Mucosa of rectum (tissue), 2 donors: ENCODE data around the gene PIGL.
"Not testable (repeated sequence)": the region's sequence is repeated elsewhere in the genome, so short reads cannot be mapped to it uniquely, and the experiment has no call there.

Experiments
- H3K27ac ChIP-seq, 2 donors: one replicate each; pipeline ENCODE4 v1.7.0; 2013; ENCODE audit warnings: inconsistent platforms in 2 of 2, low read depth in 2 of 2, low read length in 2 of 2
- H3K27me3 ChIP-seq, 2 donors: one replicate each; pipeline ENCODE4 v1.7.0; 2013; ENCODE audit warnings: low read length in 2 of 2; ENCODE audit not compliant: control insufficient read depth in 2 of 2, insufficient read depth in 2 of 2
- H3K36me3 ChIP-seq, 2 donors: one replicate each; pipeline ENCODE4 v1.7.0; 2013; ENCODE audit warnings: low read length in 2 of 2; ENCODE audit not compliant: control insufficient read depth in 2 of 2, insufficient read depth in 2 of 2
- H3K4me1 ChIP-seq, 2 donors: one replicate each; pipeline ENCODE4 v1.7.0; 2013; ENCODE audit warnings: low read length in 2 of 2, mild to moderate bottlenecking in 1 of 2; ENCODE audit not compliant: control insufficient read depth in 2 of 2, insufficient read depth in 2 of 2
- H3K4me3 ChIP-seq, 2 donors: one replicate each; pipeline ENCODE4 v1.7.0; 2013; ENCODE audit warnings: low read length in 2 of 2
- H3K9ac ChIP-seq, 2 donors: one replicate each; pipeline ENCODE4 v1.7.0; 2013; ENCODE audit warnings: low read length in 2 of 2, low read depth in 1 of 2, mild to moderate bottlenecking in 1 of 2
- H3K9me3 ChIP-seq, 2 donors: one replicate each; pipeline ENCODE4 v1.7.0; 2013; ENCODE audit warnings: low read length in 2 of 2; ENCODE audit not compliant: control insufficient read depth in 2 of 2
- donor health status: healthy.
- donor health status: Normal muscosa, but diverticular disease.

PIGL gene

DNA sequence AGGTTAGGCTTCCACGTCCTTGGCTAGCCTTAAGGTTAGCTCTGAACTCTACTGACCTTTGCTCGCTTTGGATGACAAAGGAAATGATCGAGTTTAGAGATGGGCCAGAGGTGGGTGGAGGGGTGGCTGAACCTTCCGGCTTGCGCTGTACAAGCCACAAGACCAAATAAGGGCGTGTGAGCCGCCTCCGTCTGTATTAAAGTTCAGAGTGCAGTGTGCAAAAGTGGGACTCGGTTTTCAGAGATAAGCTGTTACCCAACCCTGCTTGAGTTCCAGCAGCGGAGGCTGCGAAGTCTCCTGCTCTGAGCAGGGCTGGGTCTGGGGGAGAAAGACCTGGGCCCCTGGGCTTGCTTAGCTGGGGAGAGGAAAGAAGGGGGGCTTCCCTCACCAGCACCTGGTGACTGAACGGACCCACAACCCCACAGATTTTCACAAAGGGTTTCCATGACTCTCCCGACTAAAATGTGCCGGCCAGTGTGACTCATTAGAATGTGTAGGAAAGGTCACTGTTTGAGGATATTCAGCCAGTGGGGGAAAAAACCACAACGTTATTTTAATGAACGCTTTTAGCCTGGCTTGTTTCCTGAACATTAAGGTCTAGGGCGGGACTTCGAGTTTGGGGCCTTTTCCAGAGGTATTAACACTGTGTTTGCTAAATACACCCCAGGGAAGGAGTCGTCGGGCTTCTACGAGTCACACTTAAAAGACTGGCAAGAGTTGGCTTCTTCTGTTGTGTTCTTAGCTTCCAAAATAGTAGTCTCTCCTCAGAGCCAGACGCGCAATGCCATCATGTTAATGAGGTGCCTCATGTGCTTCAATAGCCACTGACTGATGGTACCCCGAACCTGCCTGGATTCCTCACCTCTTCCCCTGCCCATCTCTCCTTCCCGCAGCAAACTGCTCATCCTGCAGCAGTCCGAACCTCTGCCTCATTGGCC, 69.3 kb downstream of the PIGL start:
- H3K9me3 ChIP-seq: no peaks in the 10 kb centered on the region
- H3K27ac ChIP-seq: peak overlapping the region; percentile 90 to 96
- peak overlapping the region; percentile 61 to 76 for H3K9ac ChIP-seq
- peaks cover 42 to 45% of the 10 kb centered on the region in 2 donors for H3K4me1 ChIP-seq
- H3K27me3 ChIP-seq: no peaks in the 10 kb centered on the region
- H3K36me3 ChIP-seq: no peaks in the 10 kb centered on the region
- peak overlapping the region; percentile 40 to 59 for H3K4me3 ChIP-seq

DNA sequence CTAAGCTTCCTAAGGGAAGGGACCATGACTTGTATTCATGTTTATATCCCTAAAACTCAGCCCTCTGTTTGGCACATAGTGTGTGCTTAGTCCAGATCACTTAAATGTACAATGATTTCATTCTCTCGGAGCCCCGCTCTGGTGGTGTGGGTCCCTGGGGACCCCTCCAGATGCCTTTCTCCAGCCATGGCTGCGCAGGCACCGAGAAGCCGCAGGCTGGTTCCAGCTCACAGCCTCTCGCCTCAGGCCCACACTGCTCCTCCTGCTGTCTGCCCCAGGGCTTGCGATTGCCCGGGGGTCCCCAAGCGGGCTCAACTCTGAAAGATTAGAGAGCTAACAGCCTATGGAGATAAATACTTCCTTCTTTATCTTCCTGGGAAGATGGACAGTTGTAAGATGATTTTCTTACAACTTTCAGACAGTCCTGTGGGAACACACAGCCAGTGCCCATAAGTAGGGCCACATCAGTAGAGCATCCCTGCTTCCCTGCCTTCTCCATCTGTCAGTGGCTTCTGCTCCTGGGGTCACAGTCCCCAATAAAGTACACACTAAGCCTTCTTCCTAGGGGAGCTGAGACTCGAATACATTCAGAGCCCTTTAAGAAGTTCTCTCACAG, 70.0 kb downstream of the PIGL start:
- Histone ChIP-seq H3K36me3 (no peaks in the 10 kb centered on the region), H3K4me1 (peaks cover 42 to 45% of the 10 kb centered on the region in 2 donors), H3K9me3 (no peaks in the 10 kb centered on the region), H3K4me3 (peak overlapping the region; percentile 40 to 59), H3K9ac (peak overlapping the region; percentile 61 to 76), H3K27me3 (no peaks in the 10 kb centered on the region), H3K27ac (peak overlapping the region; percentile 90 to 96)

DNA sequence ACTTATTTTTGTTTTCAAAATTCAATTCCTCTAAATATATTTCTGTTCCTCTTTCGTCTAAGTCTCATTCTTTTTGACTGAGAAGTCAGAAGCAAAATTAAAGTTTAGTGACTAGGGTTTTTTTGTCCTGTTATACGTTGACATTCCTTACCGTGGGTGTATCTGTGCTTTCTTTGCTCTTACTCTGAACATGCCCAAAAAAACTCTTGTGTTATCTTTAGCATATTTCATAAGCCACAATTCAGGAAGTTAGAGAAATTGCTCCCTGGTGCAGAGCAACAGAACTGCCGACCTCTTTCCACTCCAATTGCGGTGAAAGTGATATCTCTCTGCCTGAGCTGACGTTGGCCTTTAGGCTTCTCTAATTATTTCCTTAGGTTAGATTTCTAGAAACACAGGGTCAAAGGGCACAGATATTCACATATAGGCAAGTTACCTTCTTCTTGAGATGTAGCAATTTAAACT, 70.6 kb downstream of the PIGL start:
- peak overlapping the region; percentile 90 to 96 for H3K27ac ChIP-seq
- H3K9me3 ChIP-seq: no peaks in the 10 kb centered on the region
- H3K9ac ChIP-seq: peak overlapping the region; percentile 61 to 76
- H3K4me3 ChIP-seq: peak overlapping the region; percentile 23 to 50
- H3K4me1 ChIP-seq: peaks cover 42 to 45% of the 10 kb centered on the region in 2 donors
- no peaks in the 10 kb centered on the region for H3K36me3 ChIP-seq
- no peaks in the 10 kb centered on the region for H3K27me3 ChIP-seq

DNA sequence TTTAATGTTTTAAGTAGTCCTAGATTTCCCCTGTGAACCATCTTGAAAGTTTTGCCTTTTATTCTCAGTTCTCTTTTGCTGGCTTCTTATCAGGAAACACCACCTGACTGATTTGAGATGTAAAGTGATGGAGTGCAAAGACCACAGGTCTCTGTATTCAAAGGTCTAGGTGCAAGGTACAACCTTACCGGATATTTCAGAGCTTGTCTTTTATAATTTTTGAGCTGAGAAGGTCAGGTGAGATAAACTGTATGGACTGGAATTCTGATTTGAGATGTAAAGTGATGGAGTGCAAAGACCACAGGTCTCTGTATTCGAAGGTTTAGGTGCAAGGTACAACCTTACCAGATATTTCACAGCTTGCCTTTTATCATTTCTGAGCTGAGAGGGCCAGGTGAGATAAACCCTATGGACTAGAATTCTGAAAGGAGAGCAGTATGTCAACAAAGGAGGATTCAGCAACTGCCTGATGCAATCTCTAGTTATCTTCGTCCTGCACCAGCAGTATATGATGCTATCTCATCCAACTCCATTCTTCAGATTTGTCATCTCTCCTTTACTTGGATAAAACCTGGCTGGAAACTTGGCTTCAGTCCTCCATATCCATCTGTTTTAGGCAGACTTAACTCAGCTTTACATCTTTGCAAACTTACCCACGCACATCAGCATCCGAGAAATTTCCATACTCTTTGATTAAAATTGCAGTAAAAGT, 72.0 kb downstream of the PIGL start:
- Histone ChIP-seq H3K27ac (peak overlapping the region; percentile 25 to 32), H3K27me3 (no peaks in the 10 kb centered on the region), H3K9me3 (no peaks in the 10 kb centered on the region), H3K36me3 (no peaks in the 10 kb centered on the region), H3K4me3 (no peak overlapping the region), H3K4me1 (peaks cover 48% of the 10 kb centered on the region in 2 donors), H3K9ac (no peak overlapping the region)

DNA sequence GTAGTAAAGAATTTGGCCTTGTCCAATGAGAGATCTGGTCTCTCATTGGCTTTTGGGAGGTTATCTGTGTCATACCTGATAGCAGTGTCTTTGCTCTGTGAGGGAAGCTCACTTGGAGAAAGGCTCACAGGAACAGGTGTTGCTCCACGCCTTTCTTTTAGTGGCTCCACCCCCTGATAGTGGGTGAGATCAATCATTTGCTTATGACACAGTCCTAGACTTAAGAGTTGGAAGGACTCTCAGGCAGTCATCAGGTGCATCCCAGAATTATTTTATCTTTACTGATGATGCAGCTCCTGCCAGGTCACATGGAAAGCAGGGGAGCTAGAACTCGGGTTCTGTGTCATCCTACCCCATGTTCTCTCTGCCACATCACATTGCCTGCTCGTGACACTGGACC, 76.9 kb downstream of the PIGL start:
- H3K27me3 ChIP-seq: no peaks in the 10 kb centered on the region
- H3K27ac ChIP-seq: peak overlapping the region; percentile 81 to 88
- no peaks in the 10 kb centered on the region for H3K36me3 ChIP-seq
- H3K9ac ChIP-seq: peak overlapping the region; percentile 8 to 67
- no peaks in the 10 kb centered on the region for H3K9me3 ChIP-seq
- H3K4me1 ChIP-seq: peaks cover 32 to 44% of the 10 kb centered on the region in 2 donors
- H3K4me3 ChIP-seq: peak overlapping the region in 1 of 2 donors; percentile 11

DNA sequence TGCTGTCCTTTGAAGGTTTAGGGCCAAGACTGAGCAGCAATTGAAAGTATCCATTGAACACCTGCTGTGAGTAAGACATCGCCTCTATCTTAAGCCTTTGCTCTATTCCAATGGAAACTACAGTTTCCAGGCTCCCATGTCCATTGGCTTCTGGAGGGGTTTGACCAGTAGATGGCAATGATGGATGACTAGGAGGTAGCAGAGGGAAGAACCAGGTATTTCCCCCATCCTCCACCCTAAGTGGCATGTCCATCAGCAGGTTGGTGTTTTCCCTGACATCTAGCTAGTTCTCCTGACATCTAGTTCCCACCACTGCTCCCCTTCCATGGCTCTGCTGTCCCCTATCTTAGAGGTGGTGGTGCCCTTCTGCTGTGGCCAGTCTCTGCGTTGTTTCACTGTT, 77.5 kb downstream of the PIGL start:
- H3K9me3 ChIP-seq: no peaks in the 10 kb centered on the region
- peaks cover 27 to 44% of the 10 kb centered on the region in 2 donors for H3K4me1 ChIP-seq
- H3K36me3 ChIP-seq: no peaks in the 10 kb centered on the region
- peak overlapping the region; percentile 81 to 88 for H3K27ac ChIP-seq
- H3K9ac ChIP-seq: peak overlapping the region in 1 of 2 donors; percentile 67
- no peak overlapping the region for H3K4me3 ChIP-seq
- H3K27me3 ChIP-seq: no peaks in the 10 kb centered on the region

DNA sequence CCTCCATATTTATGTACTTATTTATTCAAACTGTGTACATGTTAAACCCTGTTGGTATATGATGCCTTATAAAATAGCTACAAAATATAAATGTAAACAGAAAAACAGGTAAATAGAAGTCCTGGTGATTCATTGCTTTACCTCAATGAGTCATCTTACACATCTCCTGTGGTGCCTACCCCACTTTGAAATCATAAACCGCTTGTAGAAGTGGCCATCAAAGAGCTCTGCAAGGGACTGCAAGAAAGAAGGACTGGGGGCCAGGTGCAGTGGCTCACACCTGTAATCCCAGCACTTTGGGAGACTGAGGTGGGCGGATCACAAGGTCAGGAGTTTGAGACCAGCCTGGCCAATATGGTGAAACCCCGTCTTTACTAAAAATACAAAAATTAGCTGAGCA, 79.1 kb downstream of the PIGL start:
- H3K27ac ChIP-seq: peak overlapping the region; percentile 63 to 97
- H3K9me3 ChIP-seq: not testable (repeated sequence)

DNA sequence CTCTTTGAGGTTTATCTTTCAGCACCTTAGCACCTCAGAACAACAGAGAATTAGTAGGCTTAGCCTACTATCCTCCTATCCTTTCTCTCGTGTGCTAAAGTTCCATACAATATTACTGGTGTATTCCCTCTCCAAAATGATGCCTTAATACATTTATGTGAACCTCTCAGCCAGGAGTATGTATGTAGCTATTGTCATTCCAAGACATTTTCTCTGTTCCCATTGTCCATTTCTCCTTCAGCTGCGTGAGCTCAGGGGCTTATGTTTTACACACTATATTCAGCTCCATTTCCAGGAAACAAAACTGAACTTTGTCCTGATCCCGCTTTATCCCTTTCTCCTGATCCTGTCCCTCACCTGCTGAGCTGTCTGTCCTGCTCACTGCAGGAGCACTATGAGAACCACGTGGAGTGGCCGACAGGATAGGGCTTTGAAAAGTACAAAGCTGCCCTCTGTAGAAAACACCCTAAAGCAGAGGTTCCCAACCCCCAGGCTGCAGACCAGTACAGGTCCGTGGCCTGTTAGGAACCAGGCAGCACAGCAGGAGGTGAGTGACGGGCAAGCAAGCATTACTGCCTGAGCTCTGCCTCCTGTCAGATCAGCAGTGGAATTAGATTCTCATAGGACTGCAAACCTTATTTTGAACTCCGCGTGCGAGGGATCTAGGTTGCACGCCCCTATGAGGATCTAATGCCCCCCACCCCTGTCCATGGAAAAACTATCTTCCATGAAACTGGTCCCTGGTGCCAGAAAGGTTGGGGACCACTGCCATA, 80.5 kb downstream of the PIGL start:
- peak overlapping the region in 1 of 2 donors; percentile 37 for H3K4me3 ChIP-seq
- no peaks in the 10 kb centered on the region for H3K27me3 ChIP-seq
- H3K9ac ChIP-seq: peak overlapping the region; percentile 53 to 58
- no peaks in the 10 kb centered on the region for H3K9me3 ChIP-seq
- peak overlapping the region; percentile 91 to 97 for H3K27ac ChIP-seq
- peaks cover 35 to 47% of the 10 kb centered on the region in 2 donors for H3K4me1 ChIP-seq
- H3K36me3 ChIP-seq: peaks cover 4 to 9% of the 10 kb centered on the region in 2 donors

More for the DNA sequence above, 79.1 kb downstream of the PIGL start:
- not testable (repeated sequence) for H3K36me3 ChIP-seq, H3K27me3 ChIP-seq, H3K4me3 ChIP-seq, H3K9ac ChIP-seq
- H3K4me1 ChIP-seq: peaks cover 35 to 48% of the 10 kb centered on the region in 2 donors

DNA sequence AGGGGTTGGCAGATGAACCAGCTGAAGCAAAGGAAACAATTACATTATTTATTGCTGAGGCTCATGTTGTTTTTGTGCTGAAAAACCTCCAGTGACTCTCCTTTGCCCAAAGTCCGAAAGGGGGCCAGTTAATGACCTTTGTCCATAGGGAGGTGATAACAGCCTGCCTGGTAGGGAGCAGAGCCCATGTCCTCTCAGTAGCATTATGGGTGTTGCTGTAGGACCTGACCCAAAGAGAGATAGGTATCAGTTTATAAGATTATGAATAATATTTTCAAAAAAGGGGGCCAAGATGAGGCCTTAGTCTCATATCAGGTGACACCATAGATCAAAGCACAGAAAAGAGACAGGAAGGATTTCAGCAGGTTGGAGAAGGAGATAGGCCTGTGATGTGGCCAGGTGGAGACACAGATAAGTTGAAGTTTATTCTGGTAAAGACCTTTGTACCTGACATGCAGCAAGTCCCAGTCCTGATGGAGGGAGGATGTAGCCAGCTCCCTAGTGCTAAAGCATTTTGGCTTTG, 81.2 kb downstream of the PIGL start:
- Histone ChIP-seq H3K36me3 (peaks cover 4 to 9% of the 10 kb centered on the region in 2 donors), H3K9me3 (no peaks in the 10 kb centered on the region), H3K27me3 (no peaks in the 10 kb centered on the region), H3K4me3 (peak overlapping the region in 1 of 2 donors; percentile 20), H3K4me1 (peaks cover 35 to 47% of the 10 kb centered on the region in 2 donors), H3K9ac (peak overlapping the region; percentile 2 to 58), H3K27ac (peak overlapping the region; percentile 91 to 97)
